HepG2 (cell line): ENCODE results near the gene SAMD14. TPM values are rescaled to one million over a fixed set of nuclear protein-coding genes. Genes with fewer than 3 reads are reported as not detected.

ENCODE experiments used
- EZH2 ChIP-seq: conservative IDR thresholded peaks from 2 replicates; pipeline ENCODE4 v1.6.1; 2012; ENCODE audit warnings: mild to moderate bottlenecking, low read depth, low read length, moderate library complexity
- MLLT10 ChIP-seq: sonication (generic); formaldehyde crosslinking; IDR thresholded peaks from 2 replicates; pipeline ENCODE4 v1.4.0; 2020; ENCODE audit warnings: missing genetic modification reagents
- ZFX ChIP-seq: sonication (generic); formaldehyde crosslinking; IDR thresholded peaks from 2 replicates; pipeline ENCODE4 v1.4.0; 2020; ENCODE audit warnings: mild to moderate bottlenecking, low read depth, missing genetic modification reagents, moderate library complexity
- ZNF446 ChIP-seq: sonication (generic); formaldehyde crosslinking; IDR thresholded peaks from 2 replicates; pipeline ENCODE4 v1.5.0; 2020; ENCODE audit warnings: mild to moderate bottlenecking, missing genetic modification reagents
- ZNF563 ChIP-seq: sonication (generic); formaldehyde crosslinking; IDR thresholded peaks from 2 replicates; pipeline ENCODE4 v1.8.0; 2022; ENCODE audit warnings: mild to moderate bottlenecking, moderate library complexity, missing genetic modification reagents
- ZNF768 ChIP-seq: sonication (generic); formaldehyde crosslinking; IDR thresholded peaks from 2 replicates; pipeline ENCODE4 v1.4.0; 2020; ENCODE audit warnings: missing genetic modification reagents
- polyA plus RNA-seq, 8 experiments: library from polyadenylated mRNA; depleted of rRNA in 3 of 8; stranded (reverse) in 7 of 8; unstranded in 1 of 8; fragments of >200 nt; fragmentation: Illumina TruSeq in 4 of 8; extraction: Trizol in 4 of 8; gene quantifications; 2 replicates each; pipeline versions ENCODE4 v1.2.1 to v1.2.3, GENCODE V29; 2011 to 2016; ENCODE audit warnings: low read depth in 4 of 8, missing spikeins in 1 of 8, mixed read lengths in 1 of 8; ENCODE audit not compliant: insufficient read depth in 1 of 8
- total RNA-seq, 5 experiments: library from RNA; depleted of rRNA; stranded (reverse); fragments of >200 nt; fragmentation: Illumina TruSeq; extraction: Trizol; gene quantifications; 2 replicates each; pipeline ENCODE4 v1.2.3, GENCODE V29; 2016; ENCODE audit warnings: low read depth in 1 of 5
- TF ChIP-seq, protein P1 (sequence below): sonication (generic); formaldehyde crosslinking; IDR thresholded peaks from 2 replicates; pipeline ENCODE4 v1.4.0; 2020; ENCODE audit warnings: mild to moderate bottlenecking, missing genetic modification reagents
- TF ChIP-seq, protein P2 (sequence below): sonication (generic); formaldehyde crosslinking; IDR thresholded peaks from 2 replicates; pipeline ENCODE4 v1.5.0; 2020; ENCODE audit warnings: missing genetic modification reagents, mild to moderate bottlenecking, borderline replicate concordance
- TF ChIP-seq, protein P3 (sequence below): sonication (generic); formaldehyde crosslinking; IDR thresholded peaks from 2 replicates; pipeline ENCODE4 v1.4.0; 2020; ENCODE audit warnings: missing genetic modification reagents, borderline replicate concordance
- TF ChIP-seq, protein P4 (sequence below): sonication (generic); formaldehyde crosslinking; IDR thresholded peaks from 2 replicates; pipeline ENCODE4 v1.5.1; 2020; ENCODE audit warnings: mild to moderate bottlenecking, missing genetic modification reagents, moderate library complexity
- TF ChIP-seq, protein P5 (sequence below): sonication (generic); formaldehyde crosslinking; IDR thresholded peaks from 2 replicates; pipeline ENCODE4 v1.8.1; 2022; ENCODE audit warnings: low read depth, mild to moderate bottlenecking, missing genetic modification reagents

SAMD14 gene
- total and polyA plus RNA-seq, 2 of the 13 experiments (the other 11 are each of a cell fraction or from before 2014, with no cell fraction given), result 0.07 to 0.22 TPM

DNA sequence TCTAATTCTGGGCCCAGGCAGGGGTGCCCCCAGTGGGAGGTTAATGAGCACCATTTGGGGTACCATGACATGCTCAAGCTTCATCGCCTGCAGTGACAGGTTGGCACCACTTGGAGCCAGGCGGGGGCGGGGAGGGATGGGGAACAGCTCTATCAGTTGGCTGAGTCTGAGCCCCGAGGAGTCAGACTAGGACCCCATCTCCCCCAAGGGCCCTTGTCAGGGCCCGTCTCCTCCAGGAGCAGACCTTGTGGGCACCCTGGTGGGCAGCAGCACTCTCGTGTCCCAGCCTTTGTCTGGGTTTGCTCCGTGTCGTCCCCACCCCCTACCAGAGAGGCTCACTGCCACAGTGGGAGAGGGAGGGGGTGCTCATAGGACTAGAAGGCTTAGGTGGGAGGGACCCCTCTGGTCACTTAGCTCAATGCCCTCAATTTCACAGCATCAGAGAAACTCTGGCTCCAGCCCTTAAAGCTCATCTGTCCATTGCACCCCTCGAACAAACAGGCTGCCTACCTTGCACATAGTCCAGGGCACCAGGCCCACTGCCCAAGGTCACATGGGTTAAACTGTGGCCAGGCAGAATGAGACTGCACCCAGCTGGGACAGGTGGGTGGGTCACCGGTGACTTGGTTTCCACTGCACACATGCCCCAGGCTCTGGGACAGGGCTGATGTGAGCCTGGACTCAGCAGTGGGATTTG lies 16.4 kb upstream of the SAMD14 start (continued):
- TF ChIP-seq, protein P1, sequence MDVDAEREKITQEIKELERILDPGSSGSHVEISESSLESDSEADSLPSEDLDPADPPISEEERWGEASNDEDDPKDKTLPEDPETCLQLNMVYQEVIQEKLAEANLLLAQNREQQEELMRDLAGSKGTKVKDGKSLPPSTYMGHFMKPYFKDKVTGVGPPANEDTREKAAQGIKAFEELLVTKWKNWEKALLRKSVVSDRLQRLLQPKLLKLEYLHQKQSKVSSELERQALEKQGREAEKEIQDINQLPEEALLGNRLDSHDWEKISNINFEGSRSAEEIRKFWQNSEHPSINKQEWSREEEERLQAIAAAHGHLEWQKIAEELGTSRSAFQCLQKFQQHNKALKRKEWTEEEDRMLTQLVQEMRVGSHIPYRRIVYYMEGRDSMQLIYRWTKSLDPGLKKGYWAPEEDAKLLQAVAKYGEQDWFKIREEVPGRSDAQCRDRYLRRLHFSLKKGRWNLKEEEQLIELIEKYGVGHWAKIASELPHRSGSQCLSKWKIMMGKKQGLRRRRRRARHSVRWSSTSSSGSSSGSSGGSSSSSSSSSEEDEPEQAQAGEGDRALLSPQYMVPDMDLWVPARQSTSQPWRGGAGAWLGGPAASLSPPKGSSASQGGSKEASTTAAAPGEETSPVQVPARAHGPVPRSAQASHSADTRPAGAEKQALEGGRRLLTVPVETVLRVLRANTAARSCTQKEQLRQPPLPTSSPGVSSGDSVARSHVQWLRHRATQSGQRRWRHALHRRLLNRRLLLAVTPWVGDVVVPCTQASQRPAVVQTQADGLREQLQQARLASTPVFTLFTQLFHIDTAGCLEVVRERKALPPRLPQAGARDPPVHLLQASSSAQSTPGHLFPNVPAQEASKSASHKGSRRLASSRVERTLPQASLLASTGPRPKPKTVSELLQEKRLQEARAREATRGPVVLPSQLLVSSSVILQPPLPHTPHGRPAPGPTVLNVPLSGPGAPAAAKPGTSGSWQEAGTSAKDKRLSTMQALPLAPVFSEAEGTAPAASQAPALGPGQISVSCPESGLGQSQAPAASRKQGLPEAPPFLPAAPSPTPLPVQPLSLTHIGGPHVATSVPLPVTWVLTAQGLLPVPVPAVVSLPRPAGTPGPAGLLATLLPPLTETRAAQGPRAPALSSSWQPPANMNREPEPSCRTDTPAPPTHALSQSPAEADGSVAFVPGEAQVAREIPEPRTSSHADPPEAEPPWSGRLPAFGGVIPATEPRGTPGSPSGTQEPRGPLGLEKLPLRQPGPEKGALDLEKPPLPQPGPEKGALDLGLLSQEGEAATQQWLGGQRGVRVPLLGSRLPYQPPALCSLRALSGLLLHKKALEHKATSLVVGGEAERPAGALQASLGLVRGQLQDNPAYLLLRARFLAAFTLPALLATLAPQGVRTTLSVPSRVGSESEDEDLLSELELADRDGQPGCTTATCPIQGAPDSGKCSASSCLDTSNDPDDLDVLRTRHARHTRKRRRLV (CRISPR knock-in tag), result no peak
- TF ChIP-seq, protein P2, sequence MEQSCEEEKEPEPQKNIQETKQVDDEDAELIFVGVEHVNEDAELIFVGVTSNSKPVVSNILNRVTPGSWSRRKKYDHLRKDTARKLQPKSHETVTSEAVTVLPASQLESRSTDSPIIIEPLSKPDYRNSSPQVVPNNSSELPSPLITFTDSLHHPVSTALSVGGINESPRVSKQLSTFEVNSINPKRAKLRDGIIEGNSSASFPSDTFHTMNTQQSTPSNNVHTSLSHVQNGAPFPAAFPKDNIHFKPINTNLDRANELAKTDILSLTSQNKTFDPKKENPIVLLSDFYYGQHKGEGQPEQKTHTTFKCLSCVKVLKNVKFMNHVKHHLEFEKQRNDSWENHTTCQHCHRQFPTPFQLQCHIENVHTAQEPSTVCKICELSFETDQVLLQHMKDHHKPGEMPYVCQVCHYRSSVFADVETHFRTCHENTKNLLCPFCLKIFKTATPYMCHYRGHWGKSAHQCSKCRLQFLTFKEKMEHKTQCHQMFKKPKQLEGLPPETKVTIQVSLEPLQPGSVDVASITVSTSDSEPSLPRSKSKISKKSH (CRISPR knock-in tag), result 0 out of 2 replicates have a peak, but pooled peaks have one; percentile 32
- TF ChIP-seq, protein P3, sequence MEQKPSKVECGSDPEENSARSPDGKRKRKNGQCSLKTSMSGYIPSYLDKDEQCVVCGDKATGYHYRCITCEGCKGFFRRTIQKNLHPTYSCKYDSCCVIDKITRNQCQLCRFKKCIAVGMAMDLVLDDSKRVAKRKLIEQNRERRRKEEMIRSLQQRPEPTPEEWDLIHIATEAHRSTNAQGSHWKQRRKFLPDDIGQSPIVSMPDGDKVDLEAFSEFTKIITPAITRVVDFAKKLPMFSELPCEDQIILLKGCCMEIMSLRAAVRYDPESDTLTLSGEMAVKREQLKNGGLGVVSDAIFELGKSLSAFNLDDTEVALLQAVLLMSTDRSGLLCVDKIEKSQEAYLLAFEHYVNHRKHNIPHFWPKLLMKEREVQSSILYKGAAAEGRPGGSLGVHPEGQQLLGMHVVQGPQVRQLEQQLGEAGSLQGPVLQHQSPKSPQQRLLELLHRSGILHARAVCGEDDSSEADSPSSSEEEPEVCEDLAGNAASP (CRISPR knock-in tag), result no peak
- TF ChIP-seq MLLT10 (no peak), ZFX (CRISPR knock-in tag) (peak; percentile 41; the same call in 1 of the 2 replicates), ZNF563 (CRISPR knock-in tag) (peak; percentile 68; the same call in 1 of the 2 replicates), ZNF768 (no peak), EZH2 (no peak), ZNF446 (CRISPR knock-in tag) (0 out of 2 replicates have a peak, but pooled peaks have one; percentile 27)
- TF ChIP-seq, protein P4, sequence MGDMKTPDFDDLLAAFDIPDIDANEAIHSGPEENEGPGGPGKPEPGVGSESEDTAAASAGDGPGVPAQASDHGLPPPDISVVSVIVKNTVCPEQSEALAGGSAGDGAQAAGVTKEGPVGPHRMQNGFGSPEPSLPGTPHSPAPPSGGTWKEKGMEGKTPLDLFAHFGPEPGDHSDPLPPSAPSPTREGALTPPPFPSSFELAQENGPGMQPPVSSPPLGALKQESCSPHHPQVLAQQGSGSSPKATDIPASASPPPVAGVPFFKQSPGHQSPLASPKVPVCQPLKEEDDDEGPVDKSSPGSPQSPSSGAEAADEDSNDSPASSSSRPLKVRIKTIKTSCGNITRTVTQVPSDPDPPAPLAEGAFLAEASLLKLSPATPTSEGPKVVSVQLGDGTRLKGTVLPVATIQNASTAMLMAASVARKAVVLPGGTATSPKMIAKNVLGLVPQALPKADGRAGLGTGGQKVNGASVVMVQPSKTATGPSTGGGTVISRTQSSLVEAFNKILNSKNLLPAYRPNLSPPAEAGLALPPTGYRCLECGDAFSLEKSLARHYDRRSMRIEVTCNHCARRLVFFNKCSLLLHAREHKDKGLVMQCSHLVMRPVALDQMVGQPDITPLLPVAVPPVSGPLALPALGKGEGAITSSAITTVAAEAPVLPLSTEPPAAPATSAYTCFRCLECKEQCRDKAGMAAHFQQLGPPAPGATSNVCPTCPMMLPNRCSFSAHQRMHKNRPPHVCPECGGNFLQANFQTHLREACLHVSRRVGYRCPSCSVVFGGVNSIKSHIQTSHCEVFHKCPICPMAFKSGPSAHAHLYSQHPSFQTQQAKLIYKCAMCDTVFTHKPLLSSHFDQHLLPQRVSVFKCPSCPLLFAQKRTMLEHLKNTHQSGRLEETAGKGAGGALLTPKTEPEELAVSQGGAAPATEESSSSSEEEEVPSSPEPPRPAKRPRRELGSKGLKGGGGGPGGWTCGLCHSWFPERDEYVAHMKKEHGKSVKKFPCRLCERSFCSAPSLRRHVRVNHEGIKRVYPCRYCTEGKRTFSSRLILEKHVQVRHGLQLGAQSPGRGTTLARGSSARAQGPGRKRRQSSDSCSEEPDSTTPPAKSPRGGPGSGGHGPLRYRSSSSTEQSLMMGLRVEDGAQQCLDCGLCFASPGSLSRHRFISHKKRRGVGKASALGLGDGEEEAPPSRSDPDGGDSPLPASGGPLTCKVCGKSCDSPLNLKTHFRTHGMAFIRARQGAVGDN (CRISPR knock-in tag), result peak; percentile 38; the same call in 1 of the 2 replicates
- TF ChIP-seq, protein P5, sequence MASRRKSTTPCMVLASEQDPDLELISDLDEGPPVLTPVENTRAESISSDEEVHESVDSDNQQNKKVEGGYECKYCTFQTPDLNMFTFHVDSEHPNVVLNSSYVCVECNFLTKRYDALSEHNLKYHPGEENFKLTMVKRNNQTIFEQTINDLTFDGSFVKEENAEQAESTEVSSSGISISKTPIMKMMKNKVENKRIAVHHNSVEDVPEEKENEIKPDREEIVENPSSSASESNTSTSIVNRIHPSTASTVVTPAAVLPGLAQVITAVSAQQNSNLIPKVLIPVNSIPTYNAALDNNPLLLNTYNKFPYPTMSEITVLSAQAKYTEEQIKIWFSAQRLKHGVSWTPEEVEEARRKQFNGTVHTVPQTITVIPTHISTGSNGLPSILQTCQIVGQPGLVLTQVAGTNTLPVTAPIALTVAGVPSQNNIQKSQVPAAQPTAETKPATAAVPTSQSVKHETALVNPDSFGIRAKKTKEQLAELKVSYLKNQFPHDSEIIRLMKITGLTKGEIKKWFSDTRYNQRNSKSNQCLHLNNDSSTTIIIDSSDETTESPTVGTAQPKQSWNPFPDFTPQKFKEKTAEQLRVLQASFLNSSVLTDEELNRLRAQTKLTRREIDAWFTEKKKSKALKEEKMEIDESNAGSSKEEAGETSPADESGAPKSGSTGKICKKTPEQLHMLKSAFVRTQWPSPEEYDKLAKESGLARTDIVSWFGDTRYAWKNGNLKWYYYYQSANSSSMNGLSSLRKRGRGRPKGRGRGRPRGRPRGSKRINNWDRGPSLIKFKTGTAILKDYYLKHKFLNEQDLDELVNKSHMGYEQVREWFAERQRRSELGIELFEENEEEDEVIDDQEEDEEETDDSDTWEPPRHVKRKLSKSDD, result no peak
